OCI-LY7 (cell line): ENCODE measurements around the gene MYL2. TPM values are rescaled to one million over a fixed set of nuclear protein-coding genes. Genes with fewer than 3 reads are reported as not detected.

Experiments
- BruUV-seq: library from RNA; stranded (reverse); fragments of 400-500 nt; replicated peaks from 2 replicates; lab custom pipeline; 2021; lab: Mats Ljungman, UMichigan
- CTCF ChIA-PET: fragments of 300-600 bp; sonication (Branson Sonifier 250); formaldehyde crosslinking; loops from one replicate; lab custom pipeline; 2022; ENCODE audit warnings: antibody characterized with exemption; ENCODE audit not compliant: unreplicated experiment; lab: Charles Lee
- POLR2A ChIA-PET: fragments of 300-600 bp; sonication (Branson Sonifier 250); formaldehyde crosslinking; loops from one replicate; lab custom pipeline; 2022; ENCODE audit warnings: antibody characterized with exemption; lab: Charles Lee
- DNase-seq: peaks from one replicate; pipeline ENCODE4 v3.0.0-alpha.2; 2015; ENCODE audit warnings: low spot score
- H2AFZ ChIP-seq: fragments of 200-600 bp; sonication (generic), shearing (Covaris generic); 2 replicates; pipeline ENCODE4 v1.6.1; 2014; ENCODE audit warnings: mild to moderate bottlenecking, antibody characterized with exemption, low read length, moderate library complexity
- H3K27ac ChIP-seq: fragments of 200-600 bp; sonication (generic); 2 replicates; pipeline ENCODE4 v1.5.1; 2014; ENCODE audit warnings: mixed run types, low read depth, mild to moderate bottlenecking, moderate library complexity, low read length, inconsistent platforms; ENCODE audit not compliant: poor library complexity, severe bottlenecking
- H3K36me3 ChIP-seq: fragments of 200-600 bp; sonication (generic); 2 replicates; pipeline ENCODE4 v1.6.1; 2014; ENCODE audit warnings: mild to moderate bottlenecking, antibody characterized with exemption, low read length, moderate library complexity, mixed read lengths; ENCODE audit not compliant: insufficient read depth
- H3K4me1 ChIP-seq: fragments of 200-600 bp; sonication (generic); 2 replicates; pipeline ENCODE4 v1.5.1; 2014; ENCODE audit warnings: mild to moderate bottlenecking, low read length; ENCODE audit not compliant: insufficient read depth, poor library complexity, severe bottlenecking
- H3K4me2 ChIP-seq: fragments of 200-600 bp; sonication (generic); 2 replicates; pipeline ENCODE4 v1.6.1; 2014; ENCODE audit warnings: mild to moderate bottlenecking, low read length
- H3K4me3 ChIP-seq: fragments of 200-600 bp; sonication (generic); 2 replicates; pipeline ENCODE4 v1.5.1; 2014; ENCODE audit warnings: mild to moderate bottlenecking, low read depth, low read length; ENCODE audit not compliant: poor library complexity, severe bottlenecking
- H3K79me2 ChIP-seq: fragments of 200-600 bp; sonication (generic); 2 replicates; pipeline ENCODE4 v1.6.1; 2016; ENCODE audit warnings: low read depth, mild to moderate bottlenecking, low read length, moderate library complexity, mixed read lengths; ENCODE audit not compliant: insufficient read depth
- H3K9me2 ChIP-seq: fragments of 200-600 bp; sonication (generic); 2 replicates; pipeline ENCODE4 v1.6.1; 2016; ENCODE audit warnings: mild to moderate bottlenecking, low read length, mixed read lengths; ENCODE audit not compliant: insufficient read depth
- H3K9me3 ChIP-seq: fragments of 200-600 bp; sonication (generic); 2 replicates; pipeline ENCODE4 v1.6.1; 2014; ENCODE audit warnings: mild to moderate bottlenecking, mixed run types, low read length, mixed read lengths
- H4K20me1 ChIP-seq: fragments of 200-600 bp; sonication (generic); 2 replicates; pipeline ENCODE4 v1.6.1; 2014; ENCODE audit warnings: mild to moderate bottlenecking, antibody characterized with exemption, low read length, moderate library complexity, mixed read lengths; ENCODE audit not compliant: insufficient read depth
- CTCF ChIP-seq: fragments of 200-600 bp; sonication (generic); conservative IDR thresholded peaks from 2 replicates; pipeline ENCODE4 v1.5.1; 2014; ENCODE audit warnings: mild to moderate bottlenecking, antibody characterized with exemption, low read length, moderate library complexity, mixed read lengths
- EZH2phosphoT487 ChIP-seq: fragments of 200-600 bp; sonication (generic); IDR thresholded peaks from 2 replicates; pipeline ENCODE4 v1.6.1; 2018; ENCODE audit warnings: low read depth, borderline replicate concordance, mild to moderate bottlenecking, mixed run types, antibody characterized with exemption, low read length, moderate library complexity, mixed read lengths
- intact Hi-C: fragments of 100-400 bp; cut with micrococcal nuclease; formaldehyde crosslinking; loops from one replicate; pipeline ENCODE4 v1.10.0; 2022; ENCODE audit not compliant: unreplicated experiment
- total RNA-seq, 2 experiments: library from RNA; depleted of rRNA in 1 of 2; stranded (reverse); fragments of >200 nt in 1 of 2; shearing (Covaris generic) in 1 of 2; gene quantifications; 2 replicates each; pipeline ENCODE4 v1.2.3, GENCODE V29; 2014 to 2022

Gene MYL2
- total RNA-seq, 2 experiments from 2014 or later: 7.4 TPM; not detected in 1

GRCh38 chr12:110863161-110863560 lies 57.2 kb downstream of the MYL2 start:
- intact Hi-C loops: no loop called here
- Histone ChIP-seq H3K4me2 (no peak overlapping the region), H3K9me3 (no peaks in the 10 kb centered on the region), H3K9me2 (no peaks in the 10 kb centered on the region), H3K79me2 (no peaks in the 10 kb centered on the region), H3K27ac (no peak overlapping the region), H3K4me3 (no peak overlapping the region), H3K36me3 (no peaks in the 10 kb centered on the region), H4K20me1 (no peaks in the 10 kb centered on the region), H2AFZ (no peak overlapping the region), H3K4me1 (peaks cover 7% of the 10 kb centered on the region)
- ChIA-PET POLR2A (interaction anchor here (0.6 to 0.7 kb wide), 2 partner anchors 254 to 532 kb away, joined by 3 read pairs; no protein-coding TSS in a partner anchor), CTCF (no interaction called here)
- TF ChIP-seq CTCF (no peak), EZH2phosphoT487 (no peak)
- no TSS peak for BruUV-seq
- DNase-seq: no peak

- intact Hi-C loops: no loop called here
- H3K36me3 ChIP-seq: no peaks in the 10 kb centered on the region
- H3K4me1 ChIP-seq: peaks cover 7% of the 10 kb centered on the region
- CTCF ChIA-PET: interaction anchor here (0.6 kb wide), 1 partner anchor 221 kb away, joined by 3 read pairs; no protein-coding TSS in a partner anchor
- no peak for DNase-seq
- no peaks in the 10 kb centered on the region for H3K9me3 ChIP-seq
- no peak overlapping the region for H3K4me2 ChIP-seq
- H3K4me3 ChIP-seq: no peak overlapping the region
- no peaks in the 10 kb centered on the region for H4K20me1 ChIP-seq
- H3K9me2 ChIP-seq: no peaks in the 10 kb centered on the region
- no peak overlapping the region for H3K27ac ChIP-seq
- H2AFZ ChIP-seq: no peak overlapping the region
- TF ChIP-seq CTCF (no peak), EZH2phosphoT487 (no peak)
- POLR2A ChIA-PET: interaction anchor here (0.6 to 0.7 kb wide), 2 partner anchors 254 to 533 kb away, joined by 3 read pairs; no protein-coding TSS in a partner anchor
- H3K79me2 ChIP-seq: no peaks in the 10 kb centered on the region
- BruUV-seq: no TSS peak
These were observed 58.0 kb downstream of the MYL2 start for GRCh38 chr12:110862329-110862728.

GRCh38 chr12:110861729-110862128 lies 58.6 kb downstream of the MYL2 start:
- POLR2A ChIA-PET: no interaction called here
- Histone ChIP-seq H4K20me1 (no peaks in the 10 kb centered on the region), H3K4me3 (no peak overlapping the region), H3K4me2 (no peak overlapping the region), H3K79me2 (no peaks in the 10 kb centered on the region), H3K36me3 (no peaks in the 10 kb centered on the region), H3K9me3 (no peaks in the 10 kb centered on the region), H3K4me1 (peaks cover 7% of the 10 kb centered on the region), H3K27ac (no peak overlapping the region), H3K9me2 (no peaks in the 10 kb centered on the region), H2AFZ (no peak overlapping the region)
- intact Hi-C loops: no loop called here
- TF ChIP-seq CTCF (peak; percentile 55), EZH2phosphoT487 (no peak)
- peak; percentile 14 for DNase-seq
- CTCF ChIA-PET: no interaction called here
- BruUV-seq: no TSS peak

Other genes starting within 250 kb of the MYL2 start
- 6.4 and 9.3 TPM in 2 replicates for gene HVCN1, start 231.5 kb downstream of the MYL2 start, total RNA-seq (2014; rRNA removed; shearing (Covaris generic))
- 4.5 and 4.9 TPM in 2 replicates for gene HVCN1, start 231.5 kb downstream of the MYL2 start, total RNA-seq (2022)
- 140 and 146 TPM in 2 replicates for gene PPP1CC, start 177.7 kb downstream of the MYL2 start, total RNA-seq (2014; rRNA removed; shearing (Covaris generic))
- gene PPP1CC, start 177.7 kb downstream of the MYL2 start, total RNA-seq (2022): 264 and 275 TPM in 2 replicates
- not detected in 2 replicates for gene CCDC63, start 73.6 kb downstream of the MYL2 start, total RNA-seq (2014; rRNA removed; shearing (Covaris generic))
- not detected in 2 replicates for gene CCDC63, start 73.6 kb downstream of the MYL2 start, total RNA-seq (2022)
- gene CUX2, start 113.6 kb upstream of the MYL2 start, total RNA-seq (2014; rRNA removed; shearing (Covaris generic)): 4.1 and 4.4 TPM in 2 replicates
- 29.0 and 35.0 TPM in 2 replicates for gene CUX2, start 113.6 kb upstream of the MYL2 start, total RNA-seq (2022)